Adrenal gland (tissue), 5 donors: ENCODE measurements around the gene ARPC1B.

ENCODE experiments used
- POLR2A ChIP-seq, 2 donors: fragments of 450-650 bp; IDR thresholded peaks; one replicate each; pipeline ENCODE4 v1.6.1; 2017; ENCODE audit warnings: antibody characterized with exemption in 2 of 2, mild to moderate bottlenecking in 2 of 2, moderate library complexity in 1 of 2
- TF ChIP-seq, protein P1 (sequence below), 6 experiments: fragments of 450-650 bp in 4 of 6; fragments of 200-600 bp in 2 of 6; sonication (generic) in 1 of 6; IDR thresholded peaks; 1 replicate in 5 of 6; 2 replicates in 1 of 6; pipeline versions ENCODE4 v1.5.1 to v1.8.0; 2016 to 2021; ENCODE audit warnings: antibody characterized with exemption in 6 of 6, mild to moderate bottlenecking in 2 of 6, moderate library complexity in 1 of 6
- donor health status: DM: no; HTN: no; CAD: no.

DNA sequence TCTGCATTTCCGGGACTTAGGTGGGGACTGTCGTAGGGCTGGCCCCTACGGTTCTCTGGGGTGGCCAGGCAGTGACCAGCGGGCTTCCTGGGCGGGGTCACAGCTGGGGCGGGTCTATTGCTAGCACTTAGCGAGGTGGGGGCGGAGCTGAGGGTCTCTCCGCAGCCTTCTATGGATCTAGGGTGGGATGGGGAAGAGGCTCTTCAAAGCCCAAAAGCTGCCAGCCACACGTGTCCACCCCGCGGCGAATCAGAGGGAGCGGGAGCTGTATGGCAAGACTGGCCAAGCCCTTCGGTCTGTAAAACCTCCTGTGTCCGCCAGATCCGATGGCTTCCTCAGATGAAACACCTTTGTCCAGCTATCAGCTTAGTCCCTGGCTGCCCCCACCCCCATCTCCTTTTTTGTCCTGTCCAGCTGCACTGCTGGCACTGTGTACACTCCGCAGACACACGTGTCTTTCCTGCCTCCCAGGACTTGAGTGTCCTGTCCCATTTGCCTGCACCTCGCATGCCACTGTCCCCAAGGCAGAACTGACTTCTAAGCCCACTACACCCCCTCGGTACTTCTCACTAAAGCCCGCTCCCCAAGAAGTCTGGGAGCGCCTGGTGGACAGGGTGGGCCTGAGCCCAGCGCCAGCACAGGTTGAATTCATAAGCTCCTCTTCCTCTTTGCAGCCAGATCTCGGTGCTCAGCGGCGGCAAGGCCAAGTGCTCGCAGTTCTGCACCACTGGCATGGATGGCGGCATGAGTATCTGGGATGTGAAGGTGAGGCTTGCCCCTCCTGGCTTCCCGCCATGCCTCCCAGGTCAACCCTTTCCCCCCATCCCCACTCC lies 19.0 kb downstream of the ARPC1B start:
- TF ChIP-seq, protein P1, sequence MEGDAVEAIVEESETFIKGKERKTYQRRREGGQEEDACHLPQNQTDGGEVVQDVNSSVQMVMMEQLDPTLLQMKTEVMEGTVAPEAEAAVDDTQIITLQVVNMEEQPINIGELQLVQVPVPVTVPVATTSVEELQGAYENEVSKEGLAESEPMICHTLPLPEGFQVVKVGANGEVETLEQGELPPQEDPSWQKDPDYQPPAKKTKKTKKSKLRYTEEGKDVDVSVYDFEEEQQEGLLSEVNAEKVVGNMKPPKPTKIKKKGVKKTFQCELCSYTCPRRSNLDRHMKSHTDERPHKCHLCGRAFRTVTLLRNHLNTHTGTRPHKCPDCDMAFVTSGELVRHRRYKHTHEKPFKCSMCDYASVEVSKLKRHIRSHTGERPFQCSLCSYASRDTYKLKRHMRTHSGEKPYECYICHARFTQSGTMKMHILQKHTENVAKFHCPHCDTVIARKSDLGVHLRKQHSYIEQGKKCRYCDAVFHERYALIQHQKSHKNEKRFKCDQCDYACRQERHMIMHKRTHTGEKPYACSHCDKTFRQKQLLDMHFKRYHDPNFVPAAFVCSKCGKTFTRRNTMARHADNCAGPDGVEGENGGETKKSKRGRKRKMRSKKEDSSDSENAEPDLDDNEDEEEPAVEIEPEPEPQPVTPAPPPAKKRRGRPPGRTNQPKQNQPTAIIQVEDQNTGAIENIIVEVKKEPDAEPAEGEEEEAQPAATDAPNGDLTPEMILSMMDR (IDR thresholded peaks at IDR 0.05), result no peak
- no peak for TF ChIP-seq POLR2A (IDR thresholded peaks at IDR 0.05)
